ENCODE data around the gene VDAC1.

The VDAC1 gene

GRCh38 chr5:134022333-134022732 is 17.6 kb upstream of the VDAC1 start:
- DNase-seq = no peak

GRCh38 chr5:134020188-134020587 is 15.4 kb upstream of the VDAC1 start:
- no peak for DNase-seq

GRCh38 chr5:134019636-134020035 is 14.9 kb upstream of the VDAC1 start:
- DNase-seq = no peak

- DNase-seq = no peak
Observed at GRCh38 chr5:134018986-134019316, 14.2 kb upstream of the VDAC1 start.

GRCh38 chr5:134018154-134018985 is 13.6 kb upstream of the VDAC1 start:
- no peak for DNase-seq

- DNase-seq = no peak
Observed at GRCh38 chr5:134008266-134008749, 3.5 kb upstream of the VDAC1 start.

- DNase-seq = no peak
Observed at GRCh38 chr5:134007581-134008265, 2.9 kb upstream of the VDAC1 start.

- no peak for DNase-seq
Observed at GRCh38 chr5:134006115-134006514, 1.3 kb upstream of the VDAC1 start.

GRCh38 chr5:134005417-134006061 is 764 bp upstream of the VDAC1 start:
- no peak for DNase-seq

- DNase-seq = no peak
Observed at GRCh38 chr5:134003817-134004625, 754 bp downstream of the VDAC1 start.

- no peak for DNase-seq
Observed at GRCh38 chr5:134003064-134003816, 1.5 kb downstream of the VDAC1 start.

- DNase-seq = no peak
Observed at GRCh38 chr5:134001938-134002731, 2.6 kb downstream of the VDAC1 start.

GRCh38 chr5:134000696-134001453 is 3.9 kb downstream of the VDAC1 start:
- no peak for DNase-seq

- DNase-seq = no peak
Observed at GRCh38 chr5:134000091-134000511, 4.7 kb downstream of the VDAC1 start.

GRCh38 chr5:133998807-133999206 is 6.0 kb downstream of the VDAC1 start:
- no peak for DNase-seq

GRCh38 chr5:133998042-133998441 is 6.7 kb downstream of the VDAC1 start:
- no peak for DNase-seq

GRCh38 chr5:133996683-133997252 is 8.0 kb downstream of the VDAC1 start:
- no peak for DNase-seq

- no peak for DNase-seq
Observed at GRCh38 chr5:133995883-133996563, 8.8 kb downstream of the VDAC1 start.

GRCh38 chr5:133995341-133995740 is 9.4 kb downstream of the VDAC1 start:
- DNase-seq = no peak

GRCh38 chr5:133994990-133995333 is 9.8 kb downstream of the VDAC1 start:
- no peak for DNase-seq
